ENCODE data around the gene CORIN. TPM values are rescaled to one million over a fixed set of nuclear protein-coding genes. Genes with fewer than 3 reads are reported as not detected.
"Not testable (repeated sequence)": the region's sequence is repeated elsewhere in the genome, so short reads cannot be mapped to it uniquely, and the experiment has no call there.

CORIN gene
- total and polyA plus RNA-seq, 5 donors = 66.2 to 226 (median 175) TPM

GRCh38 chr4:47550357-47550756 lies 287.5 kb downstream of the CORIN start:
- intact Hi-C loops (cut with DNase I) = not testable (repeated sequence)
- WGBS = 97% methylated on average over 7 of the region's 7 CpGs

More at GRCh38 chr4:47550357-47550756, 287.5 kb downstream of the CORIN start:
- not testable (repeated sequence) for H3K9me3 ChIP-seq (ENCODE audit: control insufficient read depth, low read length); H3K27ac ChIP-seq (ENCODE audit: low read length); ATAC-seq; H3K4me3 ChIP-seq (ENCODE audit: low read length); H3K4me1 ChIP-seq (ENCODE audit: control insufficient read depth, insufficient read depth, low read length); H3K27me3 ChIP-seq (ENCODE audit: control insufficient read depth, insufficient read depth); DNase-seq

Small RNAs within 50 kb of the gene (microRNA-seq; reads per million reads assigned to microRNA genes)
- 0 reads per million in 2 donors for gene MIR8053

Other genes with a start within 250 kb of the CORIN start
- 1 to 10 TPM; 6.2 to 8.8 (median 6.9) TPM for gene NFXL1, start 76.5 kb upstream of the CORIN start, total RNA-seq
- 3.1 TPM for gene NFXL1, start 76.5 kb upstream of the CORIN start, polyA plus RNA-seq
- gene CNGA1, start 178.6 kb upstream of the CORIN start, total RNA-seq = under 1 TPM in 1 of 4 donors, not detected in 3; 0.42 TPM
- gene CNGA1, start 178.6 kb upstream of the CORIN start, polyA plus RNA-seq = 0.48 TPM
- gene NIPAL1, start 178.7 kb upstream of the CORIN start, total RNA-seq = under 1 TPM; 0.23 to 0.92 (median 0.48) TPM
- gene NIPAL1, start 178.7 kb upstream of the CORIN start, polyA plus RNA-seq = 0.20 TPM

All from right cardiac atrium (tissue), 5 donors.